GM23338 (cell line): ENCODE measurements around the gene KLHDC2. TPM values are rescaled to one million over a fixed set of nuclear protein-coding genes. Genes with fewer than 3 reads are reported as not detected.
"Not testable (repeated sequence)": the region's sequence is repeated elsewhere in the genome, so short reads cannot be mapped to it uniquely, and the experiment has no call there.

Experiments
- ATAC-seq: fragments of 200-7000 bp; cut with Tn5 transposase; 3 replicates; pipeline ENCODE4 v1.9.1; 2020
- DNase-seq: peaks from one replicate; pipeline ENCODE4 v3.0.0-alpha.2; 2015; ENCODE audit warnings: low spot score
- H2AFZ ChIP-seq: fragments of 200-600 bp; sonication (generic); 2 replicates; pipeline ENCODE4 v1.8.0; 2016; ENCODE audit warnings: antibody characterized with exemption, mild to moderate bottlenecking, moderate library complexity
- H3F3A ChIP-seq: fragments of 200-600 bp; sonication (generic); replicated peaks from 2 replicates; pipeline ENCODE4 v1.8.0; 2017; ENCODE audit warnings: antibody characterized with exemption, mixed run types, low read depth
- H3K27ac ChIP-seq: fragments of 200-600 bp; sonication (generic); 2 replicates; pipeline ENCODE4 v1.6.1; 2016; ENCODE audit warnings: low read depth
- H3K27me3 ChIP-seq: fragments of 200-600 bp; sonication (generic); 2 replicates; pipeline ENCODE4 v1.8.0; 2016; ENCODE audit warnings: mild to moderate bottlenecking, mixed run types, moderate library complexity; ENCODE audit not compliant: insufficient read depth
- H3K36me3 ChIP-seq: fragments of 200-600 bp; sonication (generic); 2 replicates; pipeline ENCODE4 v1.8.0; 2016; ENCODE audit warnings: mild to moderate bottlenecking; ENCODE audit not compliant: insufficient read depth
- H3K4me1 ChIP-seq: fragments of 200-600 bp; sonication (generic); 2 replicates; pipeline ENCODE4 v1.8.0; 2016; ENCODE audit warnings: mild to moderate bottlenecking, moderate library complexity; ENCODE audit not compliant: insufficient read depth
- H3K4me2 ChIP-seq: fragments of 200-600 bp; sonication (generic); 2 replicates; pipeline ENCODE4 v1.7.1; 2017; ENCODE audit warnings: mixed run types
- H3K4me3 ChIP-seq: fragments of 200-600 bp; sonication (generic); 2 replicates; pipeline ENCODE4 v1.6.1; 2016; ENCODE audit warnings: mixed run types
- H3K79me2 ChIP-seq: fragments of 200-600 bp; sonication (generic); replicated peaks from 2 replicates; pipeline ENCODE4 v1.8.0; 2017; ENCODE audit warnings: mild to moderate bottlenecking; ENCODE audit not compliant: insufficient read depth
- H3K9me2 ChIP-seq: fragments of 200-600 bp; sonication (generic); 2 replicates; pipeline ENCODE4 v1.8.0; 2017; ENCODE audit not compliant: insufficient read depth
- H4K20me1 ChIP-seq: fragments of 200-600 bp; sonication (generic); replicated peaks from 2 replicates; pipeline ENCODE4 v1.8.0; 2017; ENCODE audit warnings: mild to moderate bottlenecking; ENCODE audit not compliant: insufficient read depth
- H3K27ac Mint-ChIP-seq: 2 replicates; pipeline ENCODE4 v1.8.0; 2020; ENCODE audit warnings: inconsistent platforms, mild to moderate bottlenecking, moderate library complexity, mixed read lengths
- H3K27me3 Mint-ChIP-seq: 3 replicates; pipeline ENCODE4 v1.8.0; 2022; ENCODE audit warnings: low read depth, mild to moderate bottlenecking, moderate library complexity, mixed read lengths, inconsistent platforms; ENCODE audit not compliant: insufficient read depth, poor library complexity
- H3K36me3 Mint-ChIP-seq: 3 replicates; pipeline ENCODE4 v1.8.0; 2021; ENCODE audit warnings: low read depth, mild to moderate bottlenecking, inconsistent platforms, moderate library complexity, mixed read lengths
- H3K4me1 Mint-ChIP-seq: 3 replicates; pipeline ENCODE4 v1.8.0; 2020; ENCODE audit warnings: mild to moderate bottlenecking, inconsistent platforms, mixed read lengths
- H3K4me3 Mint-ChIP-seq: 3 replicates; pipeline ENCODE4 v1.8.0; 2021; ENCODE audit warnings: moderate library complexity, mild to moderate bottlenecking, inconsistent platforms, mixed read lengths
- H3K9me3 Mint-ChIP-seq: 3 replicates; pipeline ENCODE4 v1.8.0; 2020; ENCODE audit warnings: moderate library complexity, mild to moderate bottlenecking, inconsistent platforms, mixed read lengths
- CREB1 ChIP-seq: fragments of 250-450 bp; sonication (Bioruptor Pico); IDR thresholded peaks from 2 replicates; pipeline ENCODE4 v1.5.0; 2020; ENCODE audit warnings: low read depth, mild to moderate bottlenecking, moderate library complexity
- ETS1 ChIP-seq: IDR thresholded peaks from 2 replicates; pipeline ENCODE4 v1.6.1; 2016; ENCODE audit warnings: antibody characterized with exemption
- EZH2 ChIP-seq: fragments of 200-600 bp; sonication (generic); IDR thresholded peaks from one replicate; pipeline ENCODE4 v1.8.0; 2017; ENCODE audit warnings: antibody characterized with exemption, mild to moderate bottlenecking, low read depth; ENCODE audit not compliant: unreplicated experiment
- EZH2phosphoT487 ChIP-seq: fragments of 200-600 bp; sonication (generic); IDR thresholded peaks from one replicate; pipeline ENCODE4 v1.8.1; 2018; ENCODE audit warnings: antibody characterized with exemption; ENCODE audit not compliant: unreplicated experiment
- NANOG ChIP-seq: IDR thresholded peaks from 2 replicates; pipeline ENCODE4 v1.6.1; 2016; ENCODE audit warnings: antibody characterized with exemption, borderline replicate concordance
- POLR2AphosphoS5 ChIP-seq: IDR thresholded peaks from 2 replicates; pipeline ENCODE4 v1.6.1; 2016; ENCODE audit warnings: antibody characterized with exemption, low read depth
- REST ChIP-seq: IDR thresholded peaks from one replicate; pipeline ENCODE4 v1.6.1; 2018; ENCODE audit warnings: antibody characterized with exemption; ENCODE audit not compliant: unreplicated experiment
- STAT1 ChIP-seq: IDR thresholded peaks from one replicate; pipeline ENCODE4 v1.6.1; 2016; ENCODE audit warnings: antibody characterized with exemption; ENCODE audit not compliant: unreplicated experiment
- ZNF114 ChIP-seq: fragments of 250-450 bp; sonication (Bioruptor Pico); IDR thresholded peaks from 2 replicates; pipeline ENCODE4 v1.5.0; 2020; ENCODE audit warnings: mild to moderate bottlenecking, moderate library complexity
- ZNF331 ChIP-seq: fragments of 250-450 bp; sonication (Bioruptor Pico); IDR thresholded peaks from 2 replicates; pipeline ENCODE4 v1.5.0; 2020; ENCODE audit warnings: low read depth, mild to moderate bottlenecking, moderate library complexity
- ZNF462 ChIP-seq: fragments of 250-450 bp; sonication (Bioruptor Pico); IDR thresholded peaks from 2 replicates; pipeline ENCODE4 v1.5.0; 2020; ENCODE audit warnings: mild to moderate bottlenecking, moderate library complexity
- polyA plus RNA-seq: library from polyadenylated mRNA; unstranded; fragments of >200 nt; fragmentation: Nextera tagmentation; extraction: Ambion mirVana; gene quantifications from 2 replicates; pipeline ENCODE4 v1.2.1, GENCODE V29; 2016
- total RNA-seq: library from RNA; depleted of rRNA; stranded (reverse); fragments of >200 nt; shearing (Covaris generic); gene quantifications from 2 replicates; pipeline ENCODE4 v1.2.3, GENCODE V29; 2014

KLHDC2 gene
- total and polyA plus RNA-seq, 2 experiments from 2014 or later, result 38.5 to 61.9 TPM

- not testable (repeated sequence) for H3K27ac ChIP-seq, H3K4me2 ChIP-seq, H4K20me1 ChIP-seq, DNase-seq, H3K4me3 Mint-ChIP-seq, H3K27ac Mint-ChIP-seq, H2AFZ ChIP-seq, H3K27me3 ChIP-seq, ATAC-seq, H3K27me3 Mint-ChIP-seq, H3K4me3 ChIP-seq, H3K36me3 ChIP-seq, H3K9me2 ChIP-seq, H3K9me3 Mint-ChIP-seq
- Mint-ChIP-seq H3K36me3 (peaks cover 20% of the 10 kb centered on the region), H3K4me1 (peaks cover 19% of the 10 kb centered on the region)
- H3F3A ChIP-seq, result peaks cover 13% of the 10 kb centered on the region; the same call in 1 of the 2 replicates
- H3K79me2 ChIP-seq, result peaks cover 33% of the 10 kb centered on the region
- H3K4me1 ChIP-seq, result peaks cover 15% of the 10 kb centered on the region
Observed at GRCh38 chr14:49771691-49772090, 3.7 kb downstream of the KLHDC2 start.

- H3K4me3 Mint-ChIP-seq, result no peak overlapping the region
- peaks cover 13% of the 10 kb centered on the region for H3K4me1 Mint-ChIP-seq
- peaks cover 7% of the 10 kb centered on the region; the same call in 1 of the 2 replicates for H3K36me3 ChIP-seq
- H3F3A ChIP-seq, result no peaks in the 10 kb centered on the region
- peaks cover 39% of the 10 kb centered on the region for H3K36me3 Mint-ChIP-seq
- DNase-seq (no peak), ATAC-seq (no peak)
- no peak overlapping the region; the same call in 1 of the 2 replicates for H3K27ac Mint-ChIP-seq
- no peak overlapping the region for H3K27ac ChIP-seq
- H4K20me1 ChIP-seq, result 0 out of 2 replicates have a peak, but pooled peaks cover 4% of the 10 kb centered on the region
- no peaks in the 10 kb centered on the region for H3K27me3 ChIP-seq
- peaks cover 29% of the 10 kb centered on the region for H3K79me2 ChIP-seq
- H3K9me3 Mint-ChIP-seq, result no peaks in the 10 kb centered on the region
- no peaks in the 10 kb centered on the region for H3K9me2 ChIP-seq
- no peak overlapping the region for H3K4me2 ChIP-seq
- peaks cover 3% of the 10 kb centered on the region for H3K27me3 Mint-ChIP-seq
- no peak overlapping the region for H3K4me3 ChIP-seq
- H3K4me1 ChIP-seq, result peaks cover 9% of the 10 kb centered on the region
- no peak overlapping the region for H2AFZ ChIP-seq
- TF ChIP-seq POLR2AphosphoS5 (no peak), STAT1 (no peak), ETS1 (no peak), ZNF114 (no peak), REST (no peak), ZNF462 (CRISPR knock-in tag) (no peak), CREB1 (CRISPR knock-in tag) (no peak), EZH2phosphoT487 (no peak), NANOG (no peak), EZH2 (no peak), ZNF331 (CRISPR knock-in tag) (no peak)
Observed at GRCh38 chr14:49774106-49774505, 6.2 kb downstream of the KLHDC2 start.
